Lower leg skin (tissue), 4 donors: ENCODE results near the gene SECISBP2L. TPM values are rescaled to one million over a fixed set of nuclear protein-coding genes. Genes with fewer than 3 reads are reported as not detected.

Experiments used
- DNase-seq, 2 donors: peaks; one replicate each; pipeline ENCODE4 v3.0.0-alpha.2; 2019; ENCODE audit warnings: low spot score in 2 of 2
- H3K4me3 ChIP-seq: fragments of 200-600 bp; sonication (generic); 2 replicates; pipeline ENCODE4 v1.5.1; 2017; ENCODE audit warnings: mild to moderate bottlenecking, low read depth; ENCODE audit not compliant: poor library complexity, severe bottlenecking
- CTCF ChIP-seq, 3 donors: fragments of 450-650 bp; IDR thresholded peaks; one replicate each; pipeline ENCODE4 v1.5.1; 2016; ENCODE audit warnings: antibody characterized with exemption in 3 of 3, mild to moderate bottlenecking in 3 of 3, moderate library complexity in 2 of 3
- POLR2A ChIP-seq, 2 donors: fragments of 450-650 bp; IDR thresholded peaks; one replicate each; pipeline ENCODE4 v1.6.1; 2016 to 2017; ENCODE audit warnings: antibody characterized with exemption in 2 of 2, mild to moderate bottlenecking in 1 of 2, moderate library complexity in 1 of 2
- WGBS, 2 donors: methylation state at CpG; one replicate each; pipeline ENCODE4 v1.1.5; 2018; 5-methylcytosine and 5-hydroxymethylcytosine counted together
- intact Hi-C: fragments of 100-400 bp; cut with DNase I; formaldehyde crosslinking; loops from one replicate; pipeline ENCODE4 v1.15.0; 2023; ENCODE audit warnings: low total_unique reads
- total RNA-seq, 4 donors: library from RNA; depleted of rRNA; stranded (reverse); fragments of >200 nt; gene quantifications; one replicate each; pipeline ENCODE4 v1.1.0, GENCODE V29; 2016

SECISBP2L gene
- total RNA-seq, 4 donors from 2014 or later = 26.7 to 37.3 (median 30.7) TPM

- WGBS, 2 donors = 68 to 71% methylated on average over 4 of the region's 4 CpGs
- DNase-seq = no peak
- intact Hi-C loops = no loop called here
- no peak overlapping the region for H3K4me3 ChIP-seq
- no peak for TF ChIP-seq POLR2A (IDR thresholded peaks at IDR 0.05)
Measured at GRCh38 chr15:49060710-49061495, 14.7 kb upstream of the SECISBP2L start.

- no peak overlapping the region for H3K4me3 ChIP-seq
- intact Hi-C loops = no loop called here
- no peak for TF ChIP-seq CTCF (IDR thresholded peaks at IDR 0.05)
- no peak for TF ChIP-seq POLR2A (IDR thresholded peaks at IDR 0.05)
Measured at GRCh38 chr15:49059491-49059890, 13.2 kb upstream of the SECISBP2L start.

GRCh38 chr15:49058559-49058958, 12.3 kb upstream of the SECISBP2L start:
- DNase-seq = no peak
- TF ChIP-seq CTCF (IDR thresholded peaks at IDR 0.05) (no peak), POLR2A (IDR thresholded peaks at IDR 0.05) (no peak)
- WGBS, 2 donors = 88 to 96% methylated on average over 1 of the region's 1 CpG
- intact Hi-C loops = no loop called here
- no peak overlapping the region for H3K4me3 ChIP-seq

More at GRCh38 chr15:49059491-49059890, 13.2 kb upstream of the SECISBP2L start:
- no peak for DNase-seq
- WGBS, 2 donors = 75 to 79% methylated on average over 3 of the region's 3 CpGs

GRCh38 chr15:49055630-49056029, 9.4 kb upstream of the SECISBP2L start:
- TF ChIP-seq CTCF (IDR thresholded peaks at IDR 0.05) (no peak), POLR2A (IDR thresholded peaks at IDR 0.05) (no peak)
- WGBS, 2 donors = 86 to 87% methylated on average over 2 of the region's 2 CpGs
- intact Hi-C loops = no loop called here

GRCh38 chr15:49052662-49053061, 6.4 kb upstream of the SECISBP2L start:
- intact Hi-C loops = no loop called here
- TF ChIP-seq POLR2A (IDR thresholded peaks at IDR 0.05) (no peak), CTCF (IDR thresholded peaks at IDR 0.05) (no peak)
- no peak for DNase-seq
- no peak overlapping the region for H3K4me3 ChIP-seq
- WGBS, 2 donors = 92 to 96% methylated on average over 4 of the region's 4 CpGs

More at GRCh38 chr15:49055630-49056029, 9.4 kb upstream of the SECISBP2L start:
- H3K4me3 ChIP-seq = no peak overlapping the region
- no peak for DNase-seq

- H3K4me3 ChIP-seq = no peak overlapping the region
- no peak for DNase-seq
- TF ChIP-seq POLR2A (IDR thresholded peaks at IDR 0.05) (no peak), CTCF (IDR thresholded peaks at IDR 0.05) (no peak)
- intact Hi-C loops = no loop called here
Measured at GRCh38 chr15:49047456-49047855, 1.2 kb upstream of the SECISBP2L start.
